Measurements from ENCODE around the gene SLC4A5.

SLC4A5 gene

DNA sequence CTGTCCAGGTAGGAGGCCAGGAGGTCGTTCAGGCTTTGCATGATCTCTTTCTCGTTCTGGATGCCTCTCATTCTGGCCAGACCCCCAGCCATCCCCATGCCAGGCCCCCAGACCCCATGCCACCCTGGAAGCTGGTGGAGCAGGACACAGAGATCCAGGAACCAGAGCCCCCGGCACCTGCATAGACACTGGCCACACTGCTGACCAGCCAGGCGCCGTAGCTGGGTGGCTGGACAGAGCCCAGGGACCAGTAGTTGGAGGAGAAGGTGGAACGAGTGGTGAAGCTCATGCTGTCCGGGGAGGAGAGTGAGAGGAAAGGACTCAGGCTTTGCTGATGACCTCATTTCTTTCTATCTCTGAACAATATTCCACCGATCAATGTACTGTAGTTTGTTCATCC, 35.5 kb downstream of the SLC4A5 start:
- no peak overlapping the region for H3K9ac ChIP-seq
- H3K9me3 ChIP-seq (ENCODE audit: control insufficient read depth, low read length): no peaks in the 10 kb centered on the region
- H3K4me3 ChIP-seq (ENCODE audit: low read depth, low read length): no peak overlapping the region
- H3K4me1 ChIP-seq: peaks cover 6% of the 10 kb centered on the region
- no peak overlapping the region for H3K27ac ChIP-seq
- no peaks in the 10 kb centered on the region for H3K27me3 ChIP-seq (ENCODE audit: control insufficient read depth, insufficient read depth, low read length)
- no peak overlapping the region for H2AFZ ChIP-seq
- no peaks in the 10 kb centered on the region for H3K79me2 ChIP-seq
- no peaks in the 10 kb centered on the region for H3K36me3 ChIP-seq (ENCODE audit: control insufficient read depth, insufficient read depth, low read length)
- TF ChIP-seq, protein P1, sequence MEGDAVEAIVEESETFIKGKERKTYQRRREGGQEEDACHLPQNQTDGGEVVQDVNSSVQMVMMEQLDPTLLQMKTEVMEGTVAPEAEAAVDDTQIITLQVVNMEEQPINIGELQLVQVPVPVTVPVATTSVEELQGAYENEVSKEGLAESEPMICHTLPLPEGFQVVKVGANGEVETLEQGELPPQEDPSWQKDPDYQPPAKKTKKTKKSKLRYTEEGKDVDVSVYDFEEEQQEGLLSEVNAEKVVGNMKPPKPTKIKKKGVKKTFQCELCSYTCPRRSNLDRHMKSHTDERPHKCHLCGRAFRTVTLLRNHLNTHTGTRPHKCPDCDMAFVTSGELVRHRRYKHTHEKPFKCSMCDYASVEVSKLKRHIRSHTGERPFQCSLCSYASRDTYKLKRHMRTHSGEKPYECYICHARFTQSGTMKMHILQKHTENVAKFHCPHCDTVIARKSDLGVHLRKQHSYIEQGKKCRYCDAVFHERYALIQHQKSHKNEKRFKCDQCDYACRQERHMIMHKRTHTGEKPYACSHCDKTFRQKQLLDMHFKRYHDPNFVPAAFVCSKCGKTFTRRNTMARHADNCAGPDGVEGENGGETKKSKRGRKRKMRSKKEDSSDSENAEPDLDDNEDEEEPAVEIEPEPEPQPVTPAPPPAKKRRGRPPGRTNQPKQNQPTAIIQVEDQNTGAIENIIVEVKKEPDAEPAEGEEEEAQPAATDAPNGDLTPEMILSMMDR (IDR thresholded peaks at IDR 0.05): no peak
- H3K4me2 ChIP-seq (ENCODE audit: low read length): no peak overlapping the region

DNA sequence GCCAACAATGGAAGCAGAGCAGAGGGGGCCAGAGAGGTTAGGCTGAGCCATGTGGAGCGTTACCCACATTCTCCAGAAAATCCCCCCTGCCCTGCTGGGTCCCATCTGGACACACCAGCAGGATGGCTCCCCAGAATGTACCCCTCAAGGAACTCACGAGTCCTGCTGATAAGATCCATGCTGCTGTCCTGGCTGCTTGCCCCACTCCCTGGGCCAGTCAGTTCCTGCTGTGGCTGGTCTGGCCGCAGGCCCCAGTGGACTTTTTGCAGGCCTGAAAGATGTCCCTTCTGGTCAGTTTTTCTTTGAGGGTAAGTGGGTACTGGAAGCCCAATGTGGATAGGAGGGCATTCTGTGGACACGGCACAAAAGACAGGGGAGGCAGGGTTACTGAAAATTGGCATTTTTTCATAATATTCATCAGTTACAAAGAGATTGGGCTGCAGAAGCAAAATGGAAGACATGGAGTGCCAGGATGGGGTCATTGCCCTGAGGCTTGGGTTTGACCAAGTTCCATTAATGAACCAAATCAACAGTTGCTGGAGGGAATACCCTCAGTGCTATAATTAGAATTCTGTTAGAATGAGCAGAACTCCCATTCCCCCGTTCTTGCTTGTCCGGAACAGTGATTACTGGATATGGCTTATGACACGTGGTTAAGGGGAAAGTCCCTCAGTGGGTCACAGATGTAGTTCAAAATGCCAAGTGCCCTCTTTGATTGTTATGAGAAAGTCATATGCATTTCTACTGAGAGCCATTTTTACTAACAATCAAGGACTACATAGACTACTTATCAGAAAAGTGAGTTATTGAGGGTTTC, 38.7 kb downstream of the SLC4A5 start:
- Histone ChIP-seq H3K9me3 (ENCODE audit: control insufficient read depth, low read length) (no peaks in the 10 kb centered on the region), H3K27ac (no peak overlapping the region), H2AFZ (peak overlapping the region; percentile 51), H3K79me2 (no peaks in the 10 kb centered on the region), H3K4me2 (ENCODE audit: low read length) (no peak overlapping the region), H3K27me3 (ENCODE audit: control insufficient read depth, insufficient read depth, low read length) (no peaks in the 10 kb centered on the region), H3K9ac (no peak overlapping the region), H3K36me3 (ENCODE audit: control insufficient read depth, insufficient read depth, low read length) (no peaks in the 10 kb centered on the region), H3K4me1 (peaks cover 6% of the 10 kb centered on the region), H3K4me3 (ENCODE audit: low read depth, low read length) (no peak overlapping the region)
- TF ChIP-seq, protein P1 (IDR thresholded peaks at IDR 0.05): no peak

DNA sequence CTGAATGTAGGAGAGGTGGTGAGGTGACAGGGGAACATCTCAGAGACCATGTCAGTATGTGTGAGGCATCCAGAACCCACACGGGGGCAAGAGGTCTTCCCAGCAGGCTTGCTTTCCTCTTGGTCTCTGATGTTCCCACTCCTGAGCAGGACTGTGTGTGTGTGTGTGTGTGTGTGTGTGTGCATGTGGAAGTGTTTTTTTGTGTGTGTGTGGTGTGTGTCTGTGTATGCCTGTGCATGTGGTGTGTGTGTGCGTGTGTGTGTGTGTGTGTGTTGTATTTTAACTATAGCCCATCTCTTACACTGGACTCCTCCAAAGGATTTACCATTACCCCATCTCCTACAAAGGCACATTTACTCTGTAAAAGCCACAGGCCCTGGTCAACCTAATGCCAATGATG, 40.4 kb downstream of the SLC4A5 start:
- H3K9ac ChIP-seq: no peak overlapping the region
- H2AFZ ChIP-seq: no peak overlapping the region

DNA sequence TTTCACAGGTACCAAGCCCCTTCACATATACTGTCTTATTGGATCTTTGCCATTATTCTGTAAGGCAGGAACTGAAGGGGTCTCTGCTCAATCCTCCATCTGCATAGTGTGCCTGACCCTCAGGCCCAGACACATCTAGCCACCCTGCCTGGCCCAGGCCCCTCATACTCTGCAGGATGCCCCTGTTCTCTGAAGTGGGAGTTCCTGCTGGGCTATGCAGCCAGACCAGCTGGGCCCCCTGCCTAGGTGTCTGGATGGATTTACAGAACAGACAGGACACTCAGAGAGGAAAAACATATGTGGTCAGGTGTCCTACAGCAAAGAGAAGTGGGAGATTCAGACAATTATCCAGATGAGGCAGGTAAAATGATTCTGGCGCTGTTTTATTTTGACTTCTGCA, 42.0 kb downstream of the SLC4A5 start:
- H3K36me3 ChIP-seq (ENCODE audit: control insufficient read depth, insufficient read depth, low read length): no peaks in the 10 kb centered on the region
- H3K4me2 ChIP-seq (ENCODE audit: low read length): no peak overlapping the region
- H3K9ac ChIP-seq: no peak overlapping the region
- no peak overlapping the region for H3K4me3 ChIP-seq (ENCODE audit: low read depth, low read length)
- no peaks in the 10 kb centered on the region for H3K9me3 ChIP-seq (ENCODE audit: control insufficient read depth, low read length)
- H3K79me2 ChIP-seq: no peaks in the 10 kb centered on the region
- peaks cover 6% of the 10 kb centered on the region for H3K4me1 ChIP-seq
- H2AFZ ChIP-seq: no peak overlapping the region
- no peak overlapping the region for H3K27ac ChIP-seq
- TF ChIP-seq, protein P1 (IDR thresholded peaks at IDR 0.05): no peak
- H3K27me3 ChIP-seq (ENCODE audit: control insufficient read depth, insufficient read depth, low read length): no peaks in the 10 kb centered on the region

More for the DNA sequence above, 40.4 kb downstream of the SLC4A5 start:
- Histone ChIP-seq H3K4me2 (ENCODE audit: low read length) (no peak overlapping the region), H3K79me2 (no peaks in the 10 kb centered on the region), H3K27ac (no peak overlapping the region), H3K27me3 (ENCODE audit: control insufficient read depth, insufficient read depth, low read length) (no peaks in the 10 kb centered on the region), H3K4me1 (peaks cover 6% of the 10 kb centered on the region), H3K36me3 (ENCODE audit: control insufficient read depth, insufficient read depth, low read length) (no peaks in the 10 kb centered on the region), H3K4me3 (ENCODE audit: low read depth, low read length) (no peak overlapping the region), H3K9me3 (ENCODE audit: control insufficient read depth, low read length) (no peaks in the 10 kb centered on the region)
- TF ChIP-seq, protein P1 (IDR thresholded peaks at IDR 0.05): no peak

DNA sequence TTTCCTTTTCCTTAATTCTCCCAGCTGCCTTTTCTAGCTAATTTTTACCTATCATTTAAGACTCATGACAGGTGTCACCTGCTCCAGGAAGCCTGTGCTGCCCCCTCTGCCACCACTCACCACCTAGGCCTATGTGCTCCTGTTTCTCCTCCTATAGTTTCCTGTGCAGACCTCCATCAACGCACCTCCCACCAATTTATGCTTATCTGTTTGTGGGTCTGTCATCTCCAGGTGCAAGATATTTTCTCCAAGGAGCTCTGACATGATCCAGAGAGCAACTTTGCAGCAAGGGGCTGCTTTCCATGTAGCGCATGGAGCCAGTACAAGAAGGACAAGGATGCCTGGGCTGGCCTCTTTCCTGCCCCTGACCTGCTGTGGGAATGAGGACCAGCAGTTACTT, 42.7 kb downstream of the SLC4A5 start:
- Histone ChIP-seq H2AFZ (no peak overlapping the region), H3K27me3 (ENCODE audit: control insufficient read depth, insufficient read depth, low read length) (no peaks in the 10 kb centered on the region), H3K79me2 (no peaks in the 10 kb centered on the region), H3K9me3 (ENCODE audit: control insufficient read depth, low read length) (no peaks in the 10 kb centered on the region), H3K36me3 (ENCODE audit: control insufficient read depth, insufficient read depth, low read length) (no peaks in the 10 kb centered on the region), H3K9ac (no peak overlapping the region), H3K4me2 (ENCODE audit: low read length) (no peak overlapping the region), H3K4me1 (peaks cover 6% of the 10 kb centered on the region), H3K27ac (no peak overlapping the region), H3K4me3 (ENCODE audit: low read depth, low read length) (no peak overlapping the region)
- TF ChIP-seq, protein P1 (IDR thresholded peaks at IDR 0.05): no peak
